HG02885 (cell line): ENCODE measurements around the gene AP2A1.
"Not testable (repeated sequence)": the region's sequence is repeated elsewhere in the genome, so short reads cannot be mapped to it uniquely, and the experiment has no call there.

Source experiments
- ATAC-seq: cut with Tn5 transposase; IDR thresholded peaks from one replicate; pipeline ENCODE4 v1.9.1; 2021; ENCODE audit warnings: mild to moderate bottlenecking; ENCODE audit not compliant: unreplicated experiment, poor library complexity

Gene AP2A1

DNA sequence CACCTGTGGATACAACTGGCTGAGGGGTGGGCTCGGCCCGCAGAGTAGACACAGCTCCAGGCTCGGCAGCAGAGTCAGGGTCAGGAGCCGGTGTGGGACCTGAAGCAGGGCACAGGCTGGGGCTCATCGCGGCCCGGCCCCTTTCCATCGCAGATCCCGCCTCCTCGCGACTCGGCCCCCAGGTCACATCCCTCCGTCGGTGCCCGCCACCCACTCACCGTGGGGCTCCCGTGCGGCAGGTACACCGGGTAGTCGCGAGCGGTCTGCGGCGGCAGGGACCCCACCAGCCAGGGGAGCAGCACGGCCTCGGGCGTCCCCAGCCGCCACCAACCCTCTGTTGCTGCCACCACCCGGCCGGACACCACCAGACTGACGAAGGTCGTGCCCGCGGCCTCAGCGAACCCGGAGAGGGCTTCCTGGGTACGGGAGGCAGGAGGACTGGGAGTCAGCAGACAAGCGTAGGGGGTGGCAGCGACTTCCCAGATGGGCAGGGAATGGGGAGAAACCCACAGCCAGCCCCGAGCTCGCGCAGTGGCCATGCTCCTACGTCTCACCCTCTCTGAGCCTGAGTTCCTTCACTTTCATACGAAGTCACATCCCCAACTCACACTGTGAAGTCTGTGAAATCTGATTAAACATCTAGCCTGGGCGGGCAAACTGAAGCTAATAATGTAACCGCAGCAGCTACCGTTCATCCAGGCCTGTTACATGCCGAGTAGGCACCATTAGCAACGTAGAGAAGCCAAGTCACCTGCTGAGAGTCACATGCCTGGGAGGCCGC, 42.5 kb downstream of the AP2A1 start:
- no peak for ATAC-seq

GRCh38 chr19:49809941-49810389, 43.2 kb downstream of the AP2A1 start:
- no peak for ATAC-seq

GRCh38 chr19:49811328-49811727, 44.5 kb downstream of the AP2A1 start:
- no peak for ATAC-seq

DNA sequence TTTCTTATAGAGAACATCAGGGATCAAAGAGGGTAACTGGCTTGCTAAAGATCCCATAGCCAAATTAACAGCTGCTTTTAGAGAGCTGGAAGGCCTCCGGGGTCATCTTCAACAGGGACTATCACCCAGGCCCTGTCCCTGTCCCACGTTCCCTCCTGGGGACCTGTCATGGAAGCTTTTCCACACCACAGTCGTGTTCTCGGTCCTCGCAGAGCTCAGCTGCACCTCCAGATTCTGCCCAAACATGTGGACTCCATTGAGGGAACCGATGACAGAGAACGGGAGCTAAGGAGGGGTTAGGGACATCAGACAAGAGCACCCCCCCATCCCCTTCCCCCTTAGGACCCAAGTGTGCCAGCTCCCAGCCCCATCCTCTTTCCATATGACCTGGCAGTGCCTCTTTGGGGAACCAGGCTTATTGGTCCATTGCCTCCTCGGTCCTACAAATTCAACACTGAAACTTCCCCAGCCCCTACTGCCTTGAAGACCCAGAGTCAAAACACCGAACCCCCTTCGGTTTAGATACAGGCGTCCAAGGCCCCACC, 45.7 kb downstream of the AP2A1 start:
- no peak for ATAC-seq

DNA sequence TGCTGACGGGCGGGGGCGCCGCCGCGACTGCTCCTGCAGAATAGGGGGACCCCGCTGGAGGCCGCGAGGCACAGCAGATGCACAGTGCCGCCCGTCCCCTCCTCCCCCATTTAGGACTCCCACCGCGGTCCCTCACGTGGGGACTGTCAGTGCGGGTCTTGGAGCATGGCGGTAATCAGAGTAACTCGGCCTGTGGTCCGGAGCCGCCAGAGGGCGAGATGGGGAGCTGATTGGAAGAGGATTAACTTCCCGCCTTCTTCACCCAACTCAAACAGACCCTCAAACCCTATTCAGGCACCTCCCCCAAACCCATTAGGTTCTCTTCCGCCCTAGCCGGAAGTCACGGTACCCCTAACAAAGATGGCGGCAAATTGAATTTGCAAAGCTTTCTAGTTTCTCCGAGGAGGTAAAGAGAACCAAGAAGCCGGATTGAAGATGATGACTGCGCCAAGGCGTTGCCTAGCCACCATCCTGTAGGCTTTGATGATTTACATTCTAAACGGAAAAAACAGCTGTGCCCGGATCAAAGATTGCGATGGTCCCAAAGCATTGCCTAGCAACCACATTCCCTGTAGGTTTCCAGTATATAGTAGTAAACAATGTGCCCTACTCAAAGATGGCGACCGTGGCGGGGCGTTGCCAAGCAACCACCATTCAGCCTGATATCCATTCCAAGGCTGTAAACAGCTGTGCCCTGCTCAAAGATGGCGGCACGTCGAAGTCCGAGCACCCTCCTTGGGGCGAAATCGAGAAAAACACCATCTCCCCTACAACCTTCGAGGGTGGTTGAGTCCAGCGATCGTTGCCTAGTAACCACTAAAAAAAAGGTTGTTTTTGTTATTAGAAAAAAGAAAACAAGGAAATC, 46.4 kb downstream of the AP2A1 start, which contains the start of gene FUZ:
Gene FUZ (minus strand): TSS at position 296 of the 865 bp plus-strand sequence. CDS start 186 bp downstream, at position 110.
- ATAC-seq, result peak; percentile 58

GRCh38 chr19:49814010-49814409, 47.2 kb downstream of the AP2A1 start:
- ATAC-seq, result no peak

DNA sequence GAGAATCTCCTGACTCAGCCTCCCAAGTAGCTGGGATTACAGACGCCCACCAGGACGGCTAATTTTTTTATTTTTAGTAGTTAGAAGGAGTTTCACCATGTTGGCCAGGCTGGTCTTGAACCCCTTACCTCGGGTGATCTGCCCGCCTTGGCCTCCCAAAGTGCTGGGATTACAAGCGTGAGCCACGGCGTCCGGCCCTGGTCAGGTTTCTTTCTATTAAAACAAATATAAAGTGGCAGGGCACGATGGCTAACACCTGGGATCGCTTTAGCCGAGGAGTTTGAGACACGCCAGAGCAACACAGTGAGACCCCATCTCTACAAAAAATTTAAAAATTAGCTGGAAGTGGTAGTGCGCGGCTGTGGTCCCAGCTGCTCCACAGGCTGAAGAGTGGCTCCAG, 49.8 kb downstream of the AP2A1 start:
- no peak for ATAC-seq

DNA sequence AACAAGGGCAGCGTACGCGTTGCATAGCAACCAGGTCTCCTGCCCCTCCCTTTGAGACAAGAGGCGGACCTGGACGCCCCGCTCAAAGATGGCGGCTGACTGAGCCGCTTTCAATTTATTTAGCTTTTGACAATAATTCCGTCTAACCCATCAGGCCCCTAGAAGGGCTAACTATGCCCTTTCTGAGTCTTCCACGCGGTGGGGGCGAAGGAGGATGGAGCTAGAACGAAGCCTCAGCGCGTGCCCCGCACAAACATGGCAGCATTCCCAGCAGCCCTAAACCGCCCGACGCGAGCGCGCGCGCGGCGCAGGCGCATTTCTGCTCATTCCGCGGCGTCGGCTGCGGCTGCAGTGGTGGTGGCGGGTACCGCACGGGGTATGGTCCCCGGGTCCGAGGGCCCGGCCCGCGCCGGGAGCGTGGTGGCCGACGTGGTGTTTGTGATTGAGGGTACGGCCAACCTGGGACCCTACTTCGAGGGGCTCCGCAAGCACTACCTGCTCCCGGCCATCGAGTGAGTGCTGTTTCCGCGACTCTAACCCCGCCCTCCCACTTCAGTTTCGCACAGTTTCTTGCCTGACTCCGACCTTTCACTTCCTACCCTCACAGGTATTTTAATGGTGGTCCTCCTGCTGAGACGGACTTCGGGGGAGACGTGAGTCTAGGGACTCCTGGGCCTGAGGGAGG, 51.3 kb downstream of the AP2A1 start, which contains the start of gene MED25:
Gene MED25 (plus strand): TSS at position 326 of the 685 bp plus-strand sequence. CDS start 53 bp downstream, at position 379.
- peak; percentile 68 for ATAC-seq

- no peak for ATAC-seq
Observed at GRCh38 chr19:49818649-49819370, 52.0 kb downstream of the AP2A1 start.

DNA sequence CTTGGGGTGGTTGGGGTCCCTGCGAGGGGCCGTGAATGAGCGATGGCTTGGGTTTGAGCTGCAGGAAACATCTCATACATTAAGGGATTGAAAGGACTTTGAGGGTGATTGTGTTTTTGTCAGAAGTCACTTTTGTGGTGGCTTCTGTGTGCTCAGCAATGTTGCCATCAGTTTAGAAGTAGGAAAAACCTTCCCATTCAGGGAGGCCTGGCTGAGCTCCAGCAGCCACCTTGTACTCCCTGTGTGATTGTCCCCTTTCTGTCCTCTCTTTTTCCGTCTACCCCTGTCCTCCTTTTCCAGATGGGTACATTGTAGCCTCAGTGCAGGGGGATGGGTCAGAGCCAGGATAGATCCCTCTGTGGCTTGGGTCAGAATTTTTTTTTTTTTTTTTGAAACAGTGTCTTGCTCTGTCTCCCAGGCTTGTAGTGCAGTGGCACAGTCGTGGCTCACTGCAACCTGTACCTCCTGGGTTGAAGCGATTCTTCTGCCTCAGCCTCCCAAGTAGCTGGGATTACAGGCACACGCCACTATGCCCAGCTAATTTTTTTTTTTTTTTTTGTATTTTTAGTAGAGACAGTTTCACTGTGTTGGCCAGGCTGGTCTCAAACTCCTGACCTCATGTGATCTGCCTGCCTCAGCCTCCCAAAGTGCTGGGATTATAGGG, 52.8 kb downstream of the AP2A1 start:
- not testable (repeated sequence) for ATAC-seq

DNA sequence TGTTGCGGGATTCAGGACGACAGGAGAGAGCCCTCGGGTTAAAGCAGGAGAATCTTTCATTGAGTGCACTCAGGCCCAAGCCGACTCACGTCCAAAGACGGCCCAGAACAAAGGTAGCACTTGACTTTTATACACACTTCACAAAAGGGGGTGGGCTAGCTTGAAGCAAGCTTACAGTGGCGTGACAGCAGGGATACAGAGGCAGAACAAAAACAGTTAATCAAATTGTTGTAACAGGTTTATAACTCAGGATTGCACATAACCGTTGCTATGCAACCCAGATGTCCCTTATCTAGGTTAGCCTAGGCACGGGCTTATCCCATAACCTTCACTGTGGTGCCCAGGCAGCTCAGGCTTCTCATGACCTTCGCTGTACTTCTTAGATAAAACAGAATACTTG, 53.3 kb downstream of the AP2A1 start:
- no peak for ATAC-seq

DNA sequence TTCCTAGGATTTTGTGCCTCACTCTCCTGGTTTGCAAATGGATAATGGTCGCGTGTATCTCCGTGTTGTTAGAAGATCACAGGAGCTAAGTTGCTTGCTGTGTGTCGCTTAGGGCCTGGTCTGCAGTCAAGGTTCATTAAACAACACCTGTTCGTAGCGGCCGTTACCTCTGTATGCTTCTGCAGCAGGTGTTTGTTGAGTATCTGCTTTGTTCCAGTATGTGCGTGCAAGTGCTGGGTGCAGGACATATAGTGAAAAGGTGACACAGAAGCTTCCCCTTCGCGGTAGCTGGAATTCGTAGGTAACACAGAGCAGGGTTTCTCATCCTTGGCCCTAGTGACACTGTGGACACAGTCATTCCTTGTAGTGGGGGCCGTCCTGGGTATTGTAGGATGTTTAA, 56.7 kb downstream of the AP2A1 start:
- ATAC-seq, result no peak

DNA sequence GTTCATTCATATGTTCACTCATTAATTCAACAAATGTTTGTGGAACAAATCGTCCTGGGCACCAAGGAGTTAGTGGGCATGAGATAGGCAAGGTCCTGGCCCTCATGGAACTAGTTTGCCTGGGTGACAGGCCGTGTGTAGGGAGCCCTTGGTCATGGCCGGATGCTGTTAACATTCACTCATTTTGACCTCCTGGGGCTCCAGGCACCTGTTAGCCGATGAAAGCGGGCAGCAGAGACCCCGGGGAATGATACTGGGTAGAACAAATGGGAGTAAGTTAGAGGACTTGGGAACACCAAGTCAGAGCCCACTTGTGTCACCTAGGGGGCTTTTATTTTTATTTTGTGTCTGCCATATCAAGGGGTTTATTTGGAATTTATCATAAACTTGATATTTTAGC, 57.9 kb downstream of the AP2A1 start:
- no peak for ATAC-seq

DNA sequence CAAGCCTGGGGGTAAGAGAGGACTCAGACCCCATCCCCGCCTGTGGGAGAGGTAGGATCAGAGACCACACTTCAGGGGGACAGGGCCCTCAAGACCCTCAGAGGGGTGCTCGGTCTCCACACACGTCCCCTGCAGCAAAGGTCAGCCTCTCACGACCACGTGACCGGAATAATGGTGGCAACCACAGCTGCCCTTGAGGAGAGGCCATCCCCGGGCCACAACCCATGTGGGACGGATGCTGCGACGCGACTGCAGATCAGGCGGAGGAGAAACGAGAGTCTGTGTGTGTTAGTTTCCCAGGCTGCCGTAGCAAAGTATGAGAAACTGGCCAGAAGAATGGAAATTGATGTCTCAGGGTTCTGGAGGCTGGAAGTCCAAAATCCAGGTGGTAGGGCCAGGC, 60.2 kb downstream of the AP2A1 start:
- ATAC-seq, result no peak

- no peak for ATAC-seq
Observed at GRCh38 chr19:49829200-49829599, 62.4 kb downstream of the AP2A1 start.

DNA sequence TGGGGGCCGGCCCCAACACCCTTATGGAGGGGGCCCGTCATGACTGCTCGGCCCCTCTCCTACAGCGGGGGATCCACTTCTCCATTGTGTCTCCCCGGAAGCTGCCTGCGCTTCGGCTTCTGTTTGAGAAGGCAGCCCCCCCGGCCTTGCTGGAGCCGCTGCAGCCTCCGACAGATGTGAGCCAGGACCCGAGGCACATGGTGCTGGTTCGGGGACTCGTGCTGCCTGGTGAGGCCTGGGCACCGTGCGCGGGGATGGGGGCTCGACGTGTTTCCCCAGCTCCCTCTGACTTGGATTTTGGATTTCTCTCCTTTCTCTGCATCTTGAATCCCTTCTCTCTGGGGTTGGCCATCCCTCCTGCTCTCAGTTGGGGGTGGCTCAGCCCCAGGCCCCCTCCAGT, 62.9 kb downstream of the AP2A1 start:
- ATAC-seq, result no peak

- no peak for ATAC-seq
Observed at GRCh38 chr19:49830766-49831165, 64.0 kb downstream of the AP2A1 start.

GRCh38 chr19:49831592-49831991, 64.8 kb downstream of the AP2A1 start:
- no peak for ATAC-seq

- ATAC-seq, result no peak
Observed at GRCh38 chr19:49832556-49832955, 65.8 kb downstream of the AP2A1 start.
